PC-3 (cell line): Measurements from ENCODE around the gene EDIL3. TPM values are rescaled to one million over a fixed set of nuclear protein-coding genes. Genes with fewer than 3 reads are reported as not detected.

ENCODE experiments used
- ATAC-seq: fragments of 200-7000 bp; cut with Tn5 transposase; 2 replicates; pipeline ENCODE4 v1.9.1; 2020; ENCODE audit warnings: mild to moderate bottlenecking, moderate library complexity
- BruUV-seq: library from RNA; stranded (reverse); fragments of 400-500 nt; replicated peaks from 2 replicates; lab custom pipeline; 2021; lab: Mats Ljungman, UMichigan
- CTCF ChIA-PET: fragments of 300-600 bp; sonication (Branson Sonifier 250); formaldehyde crosslinking; loops from one replicate; lab custom pipeline; 2022; ENCODE audit warnings: antibody characterized with exemption; lab: Charles Lee
- POLR2A ChIA-PET: fragments of 300-600 bp; sonication (Branson Sonifier 250); formaldehyde crosslinking; loops from one replicate; lab custom pipeline; 2022; ENCODE audit warnings: antibody characterized with exemption; ENCODE audit not compliant: unreplicated experiment; lab: Charles Lee
- DNase-seq: peaks from one replicate; pipeline ENCODE4 v3.0.0-alpha.2; 2015
- H2AFZ ChIP-seq: fragments of 300-600 bp; sonication (generic); 2 replicates; pipeline ENCODE4 v1.6.0; 2016; ENCODE audit warnings: antibody characterized with exemption, low read length
- H3F3A ChIP-seq: fragments of 300-600 bp; sonication (generic); one replicate; pipeline ENCODE4 v1.6.0; 2017; ENCODE audit warnings: antibody characterized with exemption, low read length, control low read depth, mild to moderate bottlenecking; ENCODE audit not compliant: unreplicated experiment
- H3K27ac ChIP-seq: fragments of 300-600 bp; sonication (generic); 2 replicates; pipeline ENCODE4 v1.5.1; 2016; ENCODE audit warnings: mild to moderate bottlenecking, low read length
- H3K27me3 ChIP-seq: fragments of 300-600 bp; sonication (generic); 2 replicates; pipeline ENCODE4 v1.6.1; 2016; ENCODE audit warnings: low read length, mixed read lengths
- H3K36me3 ChIP-seq: fragments of 300-600 bp; sonication (generic); 2 replicates; pipeline ENCODE4 v1.6.1; 2016; ENCODE audit warnings: low read depth, mixed run types, low read length, mixed read lengths
- H3K4me1 ChIP-seq: fragments of 300-600 bp; sonication (generic); 2 replicates; pipeline ENCODE4 v1.5.1; 2016; ENCODE audit warnings: low read length; ENCODE audit not compliant: insufficient read depth
- H3K4me2 ChIP-seq: fragments of 300-600 bp; sonication (generic); 2 replicates; pipeline ENCODE4 v1.6.0; 2016; ENCODE audit warnings: low read length
- H3K4me3 ChIP-seq: fragments of 300-600 bp; sonication (generic); 2 replicates; pipeline ENCODE4 v1.5.1; 2016; ENCODE audit warnings: mild to moderate bottlenecking, low read length, mixed read lengths
- H3K79me2 ChIP-seq: fragments of 300-600 bp; sonication (generic); 2 replicates; pipeline ENCODE4 v1.6.1; 2017; ENCODE audit warnings: low read length, mixed read lengths
- H3K9ac ChIP-seq: fragments of 300-600 bp; sonication (generic); 2 replicates; pipeline ENCODE4 v1.6.0; 2016; ENCODE audit warnings: mild to moderate bottlenecking, low read length
- H3K9me2 ChIP-seq: fragments of 300-600 bp; sonication (generic); replicated peaks from 2 replicates; pipeline ENCODE4 v1.6.1; 2016; ENCODE audit warnings: mixed run types, low read length, mixed read lengths
- H3K9me3 ChIP-seq: fragments of 300-600 bp; sonication (generic); 2 replicates; pipeline ENCODE4 v1.6.1; 2016; ENCODE audit warnings: low read length, mixed read lengths
- H4K20me1 ChIP-seq: fragments of 300-600 bp; sonication (generic); 2 replicates; pipeline ENCODE4 v1.6.1; 2016; ENCODE audit warnings: low read length, mixed read lengths
- EZH2 ChIP-seq: fragments of 300-600 bp; sonication (generic); IDR thresholded peaks from one replicate; pipeline ENCODE4 v1.6.1; 2017; ENCODE audit warnings: antibody characterized with exemption, mild to moderate bottlenecking, low read length; ENCODE audit not compliant: unreplicated experiment
- EZH2phosphoT487 ChIP-seq: fragments of 300-600 bp; sonication (generic); IDR thresholded peaks from 2 replicates; pipeline ENCODE4 v1.6.1; 2018; ENCODE audit warnings: mild to moderate bottlenecking, antibody characterized with exemption, low read length, borderline replicate concordance
- intact Hi-C: fragments of 100-400 bp; cut with micrococcal nuclease; formaldehyde crosslinking; loops from 2 replicates; pipeline ENCODE4 v1.9.0; 2023
- total RNA-seq: library from RNA; depleted of rRNA; stranded (reverse); fragments of >200 nt; gene quantifications from 2 replicates; pipeline ENCODE4 v1.2.3, GENCODE V29; 2014
- TF ChIP-seq, protein P1 (sequence below): fragments of 300-600 bp; sonication (generic); conservative IDR thresholded peaks from 2 replicates; pipeline ENCODE4 v1.5.1; 2017; ENCODE audit warnings: antibody characterized with exemption, low read depth, mild to moderate bottlenecking, low read length

Gene EDIL3
- total RNA-seq, 1 experiment from 2014 or later: 13.8 TPM

DNA sequence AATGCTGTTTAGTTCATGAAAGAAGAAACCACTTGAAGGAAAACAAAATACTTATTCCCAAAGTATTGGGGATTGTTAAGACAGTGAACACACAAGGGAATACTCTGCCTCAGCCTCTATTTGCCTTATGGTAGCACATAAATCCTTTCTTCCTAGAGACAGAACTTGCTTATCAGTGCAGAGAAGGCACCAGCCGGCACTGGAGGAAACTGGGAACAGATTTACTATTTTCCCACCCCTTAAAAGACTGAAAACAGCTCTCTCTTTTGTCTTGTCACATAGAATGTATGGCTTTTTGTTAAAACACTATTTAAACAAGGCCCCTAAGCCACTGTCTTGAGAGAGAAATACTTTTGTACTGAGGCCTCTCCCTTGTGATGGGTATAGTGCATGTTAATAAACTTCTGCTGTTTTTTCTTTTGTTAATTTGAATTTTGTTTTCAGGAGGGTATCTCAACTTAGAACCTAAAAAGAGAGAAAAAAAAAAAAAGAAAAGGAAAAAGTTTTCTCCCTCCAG, 40.7 kb upstream of the EDIL3 start:
- H3K9ac ChIP-seq: no peak overlapping the region
- no peaks in the 10 kb centered on the region for H3K9me2 ChIP-seq
- no peaks in the 10 kb centered on the region for H3K4me1 ChIP-seq
- no peaks in the 10 kb centered on the region for H3F3A ChIP-seq
- no peak for TF ChIP-seq EZH2
- TF ChIP-seq EZH2phosphoT487: no peak
- TF ChIP-seq, protein P1, sequence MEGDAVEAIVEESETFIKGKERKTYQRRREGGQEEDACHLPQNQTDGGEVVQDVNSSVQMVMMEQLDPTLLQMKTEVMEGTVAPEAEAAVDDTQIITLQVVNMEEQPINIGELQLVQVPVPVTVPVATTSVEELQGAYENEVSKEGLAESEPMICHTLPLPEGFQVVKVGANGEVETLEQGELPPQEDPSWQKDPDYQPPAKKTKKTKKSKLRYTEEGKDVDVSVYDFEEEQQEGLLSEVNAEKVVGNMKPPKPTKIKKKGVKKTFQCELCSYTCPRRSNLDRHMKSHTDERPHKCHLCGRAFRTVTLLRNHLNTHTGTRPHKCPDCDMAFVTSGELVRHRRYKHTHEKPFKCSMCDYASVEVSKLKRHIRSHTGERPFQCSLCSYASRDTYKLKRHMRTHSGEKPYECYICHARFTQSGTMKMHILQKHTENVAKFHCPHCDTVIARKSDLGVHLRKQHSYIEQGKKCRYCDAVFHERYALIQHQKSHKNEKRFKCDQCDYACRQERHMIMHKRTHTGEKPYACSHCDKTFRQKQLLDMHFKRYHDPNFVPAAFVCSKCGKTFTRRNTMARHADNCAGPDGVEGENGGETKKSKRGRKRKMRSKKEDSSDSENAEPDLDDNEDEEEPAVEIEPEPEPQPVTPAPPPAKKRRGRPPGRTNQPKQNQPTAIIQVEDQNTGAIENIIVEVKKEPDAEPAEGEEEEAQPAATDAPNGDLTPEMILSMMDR: no peak
- H3K9me3 ChIP-seq: no peaks in the 10 kb centered on the region
- CTCF ChIA-PET: no interaction called here
- no peaks in the 10 kb centered on the region for H3K36me3 ChIP-seq
- no peaks in the 10 kb centered on the region for H4K20me1 ChIP-seq
- intact Hi-C loops: no loop called here
- H3K27me3 ChIP-seq: no peaks in the 10 kb centered on the region
- no peak overlapping the region for H3K4me3 ChIP-seq
- no peak overlapping the region for H3K4me2 ChIP-seq
- H3K27ac ChIP-seq: no peak overlapping the region
- no peak overlapping the region for H2AFZ ChIP-seq
- no peak for ATAC-seq
- no TSS peak for BruUV-seq
- DNase-seq: no peak
- H3K79me2 ChIP-seq: no peaks in the 10 kb centered on the region
- POLR2A ChIA-PET: no interaction called here

DNA sequence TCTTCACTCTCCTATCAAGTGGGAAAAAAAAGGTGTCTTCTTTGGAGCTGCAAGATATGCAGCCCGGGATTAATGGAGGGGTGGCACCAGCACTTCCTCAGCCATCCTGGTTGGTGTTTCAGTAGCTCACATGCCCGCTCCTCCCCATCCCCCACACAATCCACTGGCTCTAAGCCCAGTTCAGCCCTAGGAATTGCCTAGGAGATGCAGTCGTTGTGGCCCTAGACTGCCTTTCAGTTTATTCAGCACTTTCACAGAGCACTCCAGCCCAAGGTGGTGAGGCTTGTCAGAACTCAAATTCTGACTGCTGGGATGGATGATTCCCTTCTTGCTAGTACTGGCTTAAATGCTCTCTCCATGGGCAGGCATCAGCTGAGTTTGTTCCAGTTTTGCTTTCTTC, 35.1 kb upstream of the EDIL3 start:
- no peak overlapping the region for H3K9ac ChIP-seq
- H3K4me3 ChIP-seq: no peak overlapping the region
- H3K9me3 ChIP-seq: no peaks in the 10 kb centered on the region
- ChIA-PET POLR2A (no interaction called here), CTCF (no interaction called here)
- H3K36me3 ChIP-seq: no peaks in the 10 kb centered on the region
- no peaks in the 10 kb centered on the region for H3K27me3 ChIP-seq
- H3K27ac ChIP-seq: no peak overlapping the region
- H3K9me2 ChIP-seq: no peaks in the 10 kb centered on the region
- no TSS peak for BruUV-seq
- intact Hi-C loops: no loop called here
- ATAC-seq (no peak), DNase-seq (no peak)
- H3K79me2 ChIP-seq: no peaks in the 10 kb centered on the region
- H3K4me2 ChIP-seq: no peak overlapping the region
- no peaks in the 10 kb centered on the region for H4K20me1 ChIP-seq
- H2AFZ ChIP-seq: no peak overlapping the region
- TF ChIP-seq EZH2 (no peak), EZH2phosphoT487 (no peak)
- TF ChIP-seq, protein P1: no peak
- no peaks in the 10 kb centered on the region for H3F3A ChIP-seq
- no peaks in the 10 kb centered on the region for H3K4me1 ChIP-seq

- Histone ChIP-seq H3K79me2 (no peaks in the 10 kb centered on the region), H3K9me3 (no peaks in the 10 kb centered on the region), H3K9me2 (no peaks in the 10 kb centered on the region), H3F3A (no peaks in the 10 kb centered on the region), H3K27ac (no peak overlapping the region), H3K4me3 (no peak overlapping the region), H2AFZ (no peak overlapping the region), H4K20me1 (no peaks in the 10 kb centered on the region), H3K4me2 (no peak overlapping the region), H3K9ac (no peak overlapping the region), H3K36me3 (no peaks in the 10 kb centered on the region), H3K4me1 (no peaks in the 10 kb centered on the region), H3K27me3 (no peaks in the 10 kb centered on the region)
- POLR2A ChIA-PET: no interaction called here
- TF ChIP-seq EZH2 (no peak), EZH2phosphoT487 (no peak)
- TF ChIP-seq, protein P1: no peak
- intact Hi-C loops: no loop called here
- no peak for DNase-seq
- no peak for ATAC-seq
- CTCF ChIA-PET: no interaction called here
- no TSS peak for BruUV-seq
These were observed 27.3 kb upstream of the EDIL3 start for GRCh38 chr5:84411832-84412605.
